Measurements from ENCODE around the gene HLCS.

GRCh38 chr21:36821032-36821299 lies 145.5 kb downstream of the HLCS start:
- TF ChIP-seq POLR2AphosphoS5 (IDR thresholded peaks at IDR 0.05; ENCODE audit: low read depth, low read length) (no peak), TAF1 (IDR thresholded peaks at IDR 0.05; ENCODE audit: borderline replicate concordance, low read depth, low read length) (no peak), POLR2A (IDR thresholded peaks at IDR 0.05; ENCODE audit: low read depth, low read length) (no peak)

All from GM12892 (cell line).